ENCODE results near the gene INHBE. TPM values are rescaled to one million over a fixed set of nuclear protein-coding genes. Genes with fewer than 3 reads are reported as not detected.
"Not testable (repeated sequence)": the region's sequence is repeated elsewhere in the genome, so short reads cannot be mapped to it uniquely, and the experiment has no call there.

INHBE gene
- total RNA-seq, 3 donors from 2014 or later: 0.24 to 0.27 TPM; not detected in 1

DNA sequence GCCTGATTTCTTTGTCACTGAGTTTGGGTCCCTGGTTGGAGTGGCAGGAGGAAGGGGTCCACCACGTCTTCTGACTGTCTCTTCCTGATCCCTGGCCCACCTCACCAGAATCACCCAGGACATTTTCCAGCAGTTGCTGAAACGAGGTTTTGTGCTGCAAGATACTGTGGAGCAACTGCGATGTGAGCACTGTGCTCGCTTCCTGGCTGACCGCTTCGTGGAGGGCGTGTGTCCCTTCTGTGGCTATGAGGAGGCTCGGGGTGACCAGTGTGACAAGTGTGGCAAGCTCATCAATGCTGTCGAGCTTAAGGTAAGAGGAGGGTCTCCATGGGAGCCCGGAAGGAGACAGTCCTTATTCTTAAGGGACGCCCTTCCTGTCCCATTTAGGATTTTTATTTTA is 45.1 kb downstream of the INHBE start:
- ATAC-seq: no peak
- no peaks in the 10 kb centered on the region for H3K9me3 Mint-ChIP-seq
- H3K4me3 Mint-ChIP-seq: no peak overlapping the region
- peaks cover 52% of the 10 kb centered on the region for H3K36me3 Mint-ChIP-seq (ENCODE audit: insufficient read depth)
- H3K4me1 Mint-ChIP-seq (ENCODE audit: low read depth): peaks cover 6% of the 10 kb centered on the region
- no peak for DNase-seq
- H3K27me3 Mint-ChIP-seq (ENCODE audit: low read depth): no peaks in the 10 kb centered on the region

DNA sequence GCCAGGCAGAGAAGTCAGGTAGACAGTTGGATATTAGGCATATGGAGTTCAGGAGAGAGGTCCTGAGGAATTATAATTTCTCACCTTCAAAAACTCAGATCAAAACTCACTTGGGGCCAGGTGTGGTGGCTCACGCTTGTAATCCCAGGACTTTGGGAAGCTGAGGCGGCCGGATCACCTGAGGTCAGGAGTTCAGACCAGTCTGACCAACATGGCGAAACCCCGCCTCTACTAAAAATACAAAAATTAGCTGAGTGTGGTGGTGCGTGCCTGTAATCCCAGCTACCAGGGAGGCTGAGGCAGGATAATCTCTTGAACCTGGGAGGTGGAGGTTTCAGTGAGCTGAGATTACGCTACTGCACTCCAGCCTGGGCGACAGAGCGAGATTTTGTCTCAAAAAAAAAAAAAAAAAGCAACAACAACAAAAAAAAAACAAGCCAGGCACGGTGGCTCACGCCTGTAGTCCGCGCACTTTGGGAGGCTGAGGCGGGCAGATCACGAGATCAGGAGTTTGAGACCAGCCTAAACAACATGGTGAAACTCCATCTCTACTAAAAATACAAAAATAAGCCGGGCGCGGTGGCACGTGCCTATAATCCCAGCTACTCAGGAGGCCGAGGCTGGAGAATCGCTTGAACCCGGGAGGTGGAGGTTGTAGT is 47.3 kb downstream of the INHBE start:
- H3K9me3 Mint-ChIP-seq; H3K4me3 Mint-ChIP-seq; H3K27me3 Mint-ChIP-seq (ENCODE audit: low read depth); ATAC-seq; DNase-seq; H3K4me1 Mint-ChIP-seq (ENCODE audit: low read depth): not testable (repeated sequence)
- H3K36me3 Mint-ChIP-seq (ENCODE audit: insufficient read depth): peaks cover 50% of the 10 kb centered on the region

- H3K36me3 Mint-ChIP-seq (ENCODE audit: insufficient read depth): peaks cover 39% of the 10 kb centered on the region
- H3K27me3 Mint-ChIP-seq (ENCODE audit: low read depth); H3K9me3 Mint-ChIP-seq; H3K4me3 Mint-ChIP-seq; H3K4me1 Mint-ChIP-seq (ENCODE audit: low read depth); DNase-seq; ATAC-seq: not testable (repeated sequence)
Measured at GRCh38 chr12:57506541-57506940, 51.4 kb downstream of the INHBE start.

Other genes with a start within 250 kb of the INHBE start
- under 1 TPM in 2 of 3 donors, not detected in 1; 0.20 to 0.24 TPM for gene NXPH4, start 238.5 kb upstream of the INHBE start, total RNA-seq
- 100 to 1,000 TPM; 373 to 414 (median 383) TPM for gene SHMT2, start 225.6 kb upstream of the INHBE start, total RNA-seq
- 1 to 10 TPM; 1.4 to 2.2 (median 1.7) TPM for gene STAC3, start 204.1 kb upstream of the INHBE start, total RNA-seq
- gene R3HDM2, start 24.3 kb upstream of the INHBE start, total RNA-seq: 10 to 100 TPM; 21.9 to 25.2 (median 22.3) TPM
- under 1 TPM in 2 of 3 donors, not detected in 1; 0.14 to 0.15 TPM for gene INHBC, start 20.5 kb upstream of the INHBE start, total RNA-seq
- gene GLI1, start 4.5 kb downstream of the INHBE start, total RNA-seq: 1 to 10 TPM in 1 of 3 donors, under 1 TPM in 2; 0.46 to 1.7 (median 0.65) TPM
- 10 to 100 TPM; 54.5 to 64.6 (median 57.7) TPM for gene ARHGAP9, start 24.6 kb downstream of the INHBE start, total RNA-seq
- 100 to 1,000 TPM; 505 to 565 (median 534) TPM for gene MARS1, start 32.8 kb downstream of the INHBE start, total RNA-seq
- gene DDIT3, start 65.2 kb downstream of the INHBE start, total RNA-seq: 10 to 100 TPM in 2 of 3 donors, 1 to 10 TPM in 1; 9.2 to 12.2 (median 10.8) TPM
- 10 to 100 TPM; 56.3 to 59.4 (median 57.5) TPM for gene MBD6, start 67.5 kb downstream of the INHBE start, total RNA-seq
- 10 to 100 TPM; 72.3 to 84.3 (median 74.6) TPM for gene DCTN2, start 91.9 kb downstream of the INHBE start, total RNA-seq
- under 1 TPM; 0.56 to 0.98 (median 0.68) TPM for gene KIF5A, start 94.7 kb downstream of the INHBE start, total RNA-seq
- gene PIP4K2C, start 135.9 kb downstream of the INHBE start, total RNA-seq: 10 to 100 TPM; 28.6 to 32.0 (median 29.1) TPM
- gene DTX3, start 149.5 kb downstream of the INHBE start, total RNA-seq: 10 to 100 TPM; 15.9 to 18.6 (median 17.0) TPM
- gene ARHGEF25, start 156.1 kb downstream of the INHBE start, total RNA-seq: 1 to 10 TPM in 1 of 3 donors, under 1 TPM in 2; 0.56 to 1.6 (median 0.65) TPM
- gene B4GALNT1, start 177.9 kb downstream of the INHBE start, total RNA-seq: 1 to 10 TPM; 3.2 to 4.6 (median 3.6) TPM
- 100 to 1,000 TPM in 2 of 3 donors, 10 to 100 TPM in 1; 86.4 to 108 (median 101) TPM for gene OS9, start 238.8 kb downstream of the INHBE start, total RNA-seq